Erythroblast (primary cell): Measurements from ENCODE around the gene FGFR2.
"Not testable (repeated sequence)": the region's sequence is repeated elsewhere in the genome, so short reads cannot be mapped to it uniquely, and the experiment has no call there.

ENCODE experiments used
- GATA1 ChIP-seq: IDR thresholded peaks from 2 replicates; pipeline ENCODE4 v1.6.1; 2011; ENCODE audit warnings: low read depth, mild to moderate bottlenecking, control low read depth, low read length, moderate library complexity
- POLR2A ChIP-seq: IDR thresholded peaks from 2 replicates; pipeline ENCODE4 v1.6.1; 2011; ENCODE audit warnings: mild to moderate bottlenecking, low read length

GRCh38 chr10:121554916-121555315 is 43.3 kb downstream of the FGFR2 start:
- not testable (repeated sequence) for TF ChIP-seq POLR2A, GATA1
